Vagina (tissue), 2 donors: ENCODE measurements around the gene SLC12A8.

Experiments used
- POLR2A ChIP-seq, 2 donors: fragments of 450-650 bp; IDR thresholded peaks; one replicate each; pipeline ENCODE4 v1.6.1; 2017; ENCODE audit warnings: antibody characterized with exemption in 2 of 2, mild to moderate bottlenecking in 2 of 2, moderate library complexity in 2 of 2
- TF ChIP-seq, protein P1 (sequence below), 3 experiments: fragments of 450-650 bp in 2 of 3; fragments of 200-600 bp in 1 of 3; sonication (generic) in 1 of 3; IDR thresholded peaks; one replicate each; pipeline ENCODE4 v1.5.1; 2017 to 2019; ENCODE audit warnings: antibody characterized with exemption in 3 of 3, mild to moderate bottlenecking in 2 of 3, moderate library complexity in 2 of 3

DNA sequence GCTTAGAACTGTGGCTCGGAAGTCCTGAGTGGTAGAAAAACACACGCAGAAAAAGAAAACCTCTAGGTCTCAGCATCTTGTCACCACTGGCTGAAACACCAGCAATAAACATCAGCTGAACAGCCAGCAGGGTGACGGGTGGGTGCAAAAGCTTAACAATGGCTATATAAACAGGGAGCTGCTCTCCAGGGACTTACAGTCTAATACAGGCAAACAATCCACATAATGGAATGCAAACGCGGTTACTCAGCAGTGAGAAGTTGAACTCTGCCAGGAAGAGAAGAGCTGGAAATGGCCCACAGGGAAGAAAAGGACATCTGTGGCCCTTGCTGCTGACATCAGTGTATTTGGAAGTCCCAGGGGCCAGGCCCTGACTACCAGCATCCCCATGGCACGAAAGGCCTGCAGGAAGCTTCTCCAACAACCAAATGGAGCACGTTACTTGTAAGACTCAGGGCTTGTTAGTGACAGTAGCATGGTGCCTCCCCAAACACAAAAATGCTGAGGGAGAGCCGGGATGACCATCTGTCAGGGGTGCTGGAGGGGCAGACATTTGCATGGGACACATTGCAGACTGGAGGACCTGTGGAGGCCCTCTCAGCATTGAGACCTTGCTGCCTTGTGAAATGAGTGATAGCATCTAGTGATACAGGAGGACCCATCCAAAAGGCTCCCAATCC, 159.8 kb downstream of the SLC12A8 start:
- TF ChIP-seq, protein P1, sequence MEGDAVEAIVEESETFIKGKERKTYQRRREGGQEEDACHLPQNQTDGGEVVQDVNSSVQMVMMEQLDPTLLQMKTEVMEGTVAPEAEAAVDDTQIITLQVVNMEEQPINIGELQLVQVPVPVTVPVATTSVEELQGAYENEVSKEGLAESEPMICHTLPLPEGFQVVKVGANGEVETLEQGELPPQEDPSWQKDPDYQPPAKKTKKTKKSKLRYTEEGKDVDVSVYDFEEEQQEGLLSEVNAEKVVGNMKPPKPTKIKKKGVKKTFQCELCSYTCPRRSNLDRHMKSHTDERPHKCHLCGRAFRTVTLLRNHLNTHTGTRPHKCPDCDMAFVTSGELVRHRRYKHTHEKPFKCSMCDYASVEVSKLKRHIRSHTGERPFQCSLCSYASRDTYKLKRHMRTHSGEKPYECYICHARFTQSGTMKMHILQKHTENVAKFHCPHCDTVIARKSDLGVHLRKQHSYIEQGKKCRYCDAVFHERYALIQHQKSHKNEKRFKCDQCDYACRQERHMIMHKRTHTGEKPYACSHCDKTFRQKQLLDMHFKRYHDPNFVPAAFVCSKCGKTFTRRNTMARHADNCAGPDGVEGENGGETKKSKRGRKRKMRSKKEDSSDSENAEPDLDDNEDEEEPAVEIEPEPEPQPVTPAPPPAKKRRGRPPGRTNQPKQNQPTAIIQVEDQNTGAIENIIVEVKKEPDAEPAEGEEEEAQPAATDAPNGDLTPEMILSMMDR (IDR thresholded peaks at IDR 0.05): no peak
- TF ChIP-seq POLR2A (IDR thresholded peaks at IDR 0.05): no peak
